ENCODE data around the gene TCEAL3.
"Not testable (repeated sequence)": the region's sequence is repeated elsewhere in the genome, so short reads cannot be mapped to it uniquely, and the experiment has no call there.

TCEAL3 gene

DNA sequence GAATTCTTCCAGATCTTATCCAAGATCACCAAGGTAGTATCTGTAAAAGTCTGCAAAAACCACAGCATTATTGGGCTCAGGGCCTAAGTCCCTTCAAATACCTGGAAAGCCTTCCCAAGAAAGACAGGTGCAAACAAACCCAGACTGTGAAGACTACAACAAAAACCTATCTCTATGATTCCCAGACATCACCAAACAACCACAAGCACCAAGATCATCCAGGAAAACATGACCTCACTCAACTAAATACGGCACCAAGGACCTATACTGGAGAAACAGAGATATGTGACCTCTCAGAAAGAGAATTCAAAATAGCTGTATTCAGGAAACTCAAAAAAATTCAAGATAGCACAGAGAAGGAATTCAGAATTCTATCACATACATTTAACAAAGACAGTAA lies 36.4 kb downstream of the TCEAL3 start:
- H3K4me3 ChIP-seq (ENCODE audit: low read depth, low read length), result no peak overlapping the region
- H3K27me3 ChIP-seq (ENCODE audit: insufficient read depth, low read length), result no peaks in the 10 kb centered on the region
- H3K27ac ChIP-seq (ENCODE audit: low read depth, low read length), result no peak overlapping the region
- no peak overlapping the region for H2AFZ ChIP-seq (ENCODE audit: low read length, unreplicated experiment)
- H3K79me2 ChIP-seq (ENCODE audit: control insufficient read depth, insufficient read depth, low read length, unreplicated experiment), result no peaks in the 10 kb centered on the region
- H3K4me1 ChIP-seq (ENCODE audit: control insufficient read depth, insufficient read depth, low read length, unreplicated experiment), result peaks cover 20% of the 10 kb centered on the region
- no peaks in the 10 kb centered on the region for H3K36me3 ChIP-seq (ENCODE audit: insufficient read depth, low read length)

GRCh38 chrX:103647630-103648029 lies 39.9 kb downstream of the TCEAL3 start:
- no peak overlapping the region for H2AFZ ChIP-seq (ENCODE audit: low read length, unreplicated experiment)

DNA sequence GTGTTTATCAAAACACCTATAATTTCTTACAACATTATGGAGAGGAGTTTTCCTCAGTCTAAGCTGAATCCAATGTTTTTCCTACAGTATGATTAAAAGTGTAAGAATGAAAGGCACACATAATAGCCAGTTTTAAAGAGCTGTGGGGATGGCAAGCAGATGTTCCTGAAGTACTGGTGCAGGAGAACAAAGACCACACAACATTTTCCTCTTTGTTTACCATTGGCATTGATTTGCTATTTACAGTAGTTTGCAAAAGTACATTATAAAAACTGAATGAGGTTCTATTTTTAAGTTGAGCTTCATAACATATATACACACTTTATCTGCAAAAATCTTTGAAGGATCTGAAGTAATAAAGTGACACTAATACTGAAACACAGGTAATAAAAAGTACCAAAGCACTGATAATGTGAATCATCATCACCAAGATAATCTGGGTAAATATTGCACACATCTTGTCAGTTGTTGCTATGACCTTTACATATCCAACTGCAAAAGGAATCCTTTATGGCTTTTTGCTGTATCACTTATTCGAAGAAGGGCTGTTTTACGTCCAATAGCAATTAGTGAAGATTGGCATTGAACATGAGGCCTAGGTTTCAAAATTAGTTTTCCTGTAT lies 43.5 kb downstream of the TCEAL3 start:
- H3K4me1 ChIP-seq (ENCODE audit: control insufficient read depth, insufficient read depth, low read length, unreplicated experiment), result peaks cover 8% of the 10 kb centered on the region
- no peaks in the 10 kb centered on the region for H3K27me3 ChIP-seq (ENCODE audit: insufficient read depth, low read length)
- H3K79me2 ChIP-seq (ENCODE audit: control insufficient read depth, insufficient read depth, low read length, unreplicated experiment), result no peaks in the 10 kb centered on the region
- H3K27ac ChIP-seq (ENCODE audit: low read depth, low read length), result no peak overlapping the region
- H3K4me3 ChIP-seq (ENCODE audit: low read depth, low read length), result no peak overlapping the region
- no peak overlapping the region for H2AFZ ChIP-seq (ENCODE audit: low read length, unreplicated experiment)
- H3K36me3 ChIP-seq (ENCODE audit: insufficient read depth, low read length), result no peaks in the 10 kb centered on the region

More at GRCh38 chrX:103647630-103648029, 39.9 kb downstream of the TCEAL3 start:
- no peak overlapping the region for H3K27ac ChIP-seq (ENCODE audit: low read depth, low read length)
- H3K4me3 ChIP-seq (ENCODE audit: low read depth, low read length), result no peak overlapping the region
- H3K79me2 ChIP-seq (ENCODE audit: control insufficient read depth, insufficient read depth, low read length, unreplicated experiment), result no peaks in the 10 kb centered on the region
- no peaks in the 10 kb centered on the region for H3K4me1 ChIP-seq (ENCODE audit: control insufficient read depth, insufficient read depth, low read length, unreplicated experiment)
- H3K36me3 ChIP-seq (ENCODE audit: insufficient read depth, low read length), result no peaks in the 10 kb centered on the region
- no peaks in the 10 kb centered on the region for H3K27me3 ChIP-seq (ENCODE audit: insufficient read depth, low read length)

DNA sequence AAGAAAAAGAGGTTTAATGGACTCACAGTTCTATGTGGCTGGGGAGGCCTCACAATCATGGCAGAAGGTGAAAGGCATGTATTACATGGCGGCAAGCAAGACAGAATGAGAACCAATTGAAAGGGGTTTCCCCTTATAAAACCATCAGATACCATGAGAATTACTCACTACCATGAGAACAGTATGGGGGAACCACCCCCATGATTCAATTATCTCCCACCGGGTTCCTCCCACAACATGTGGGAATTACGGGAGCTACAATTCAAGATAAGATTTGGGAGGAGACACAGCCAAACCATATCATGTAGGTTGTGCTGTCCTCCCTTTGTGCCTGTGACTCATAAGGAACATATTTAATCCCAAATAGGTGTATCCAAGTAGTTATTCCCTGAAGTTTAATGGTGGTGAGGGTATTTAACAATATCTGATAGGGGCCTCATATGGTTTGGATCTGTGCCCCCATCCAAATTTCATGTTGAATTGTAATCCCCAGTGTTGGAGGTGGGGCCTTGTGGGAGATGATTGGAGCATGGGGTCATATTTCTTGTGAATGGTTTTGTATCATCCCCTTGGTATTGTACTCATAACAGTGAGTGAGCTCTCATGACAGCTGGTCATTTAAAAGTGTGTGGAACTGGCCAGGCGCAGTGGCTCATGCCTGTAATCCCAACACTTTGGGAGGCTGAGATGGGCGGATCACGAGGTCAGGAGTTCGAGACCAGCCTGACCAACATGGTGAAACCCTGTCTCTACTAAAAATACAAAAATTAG lies 47.7 kb downstream of the TCEAL3 start:
- not testable (repeated sequence) for H3K27me3 ChIP-seq (ENCODE audit: insufficient read depth, low read length); H3K36me3 ChIP-seq (ENCODE audit: insufficient read depth, low read length); H3K4me3 ChIP-seq (ENCODE audit: low read depth, low read length); H2AFZ ChIP-seq (ENCODE audit: low read length, unreplicated experiment); H3K79me2 ChIP-seq (ENCODE audit: control insufficient read depth, insufficient read depth, low read length, unreplicated experiment)
- peaks cover 22% of the 10 kb centered on the region for H3K4me1 ChIP-seq (ENCODE audit: control insufficient read depth, insufficient read depth, low read length, unreplicated experiment)
- peak overlapping the region; percentile 98 for H3K27ac ChIP-seq (ENCODE audit: low read depth, low read length)

DNA sequence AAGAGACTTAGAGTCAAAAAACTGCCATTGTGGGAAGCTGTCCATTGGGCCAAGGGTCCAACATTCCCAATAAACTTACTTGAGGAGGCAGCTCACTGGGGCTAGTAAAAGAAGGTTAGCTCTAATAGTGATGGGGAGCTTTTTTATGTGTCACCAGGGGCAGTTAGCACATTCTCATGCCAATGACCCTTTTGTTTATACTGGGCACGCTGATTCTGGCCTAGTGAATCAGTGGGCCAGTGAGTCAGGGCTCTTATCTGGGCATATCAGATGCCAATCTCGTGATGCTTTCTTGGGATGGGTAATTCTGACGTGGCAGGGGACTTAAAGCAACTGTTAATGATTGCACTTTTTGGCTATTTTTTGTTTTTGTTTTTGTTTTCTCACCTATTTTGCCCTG lies 48.9 kb downstream of the TCEAL3 start:
- Histone ChIP-seq H2AFZ (ENCODE audit: low read length, unreplicated experiment) (peak overlapping the region; percentile 3), H3K27ac (ENCODE audit: low read depth, low read length) (peak overlapping the region; percentile 98), H3K36me3 (ENCODE audit: insufficient read depth, low read length) (no peaks in the 10 kb centered on the region), H3K4me3 (ENCODE audit: low read depth, low read length) (no peak overlapping the region), H3K79me2 (ENCODE audit: control insufficient read depth, insufficient read depth, low read length, unreplicated experiment) (no peaks in the 10 kb centered on the region), H3K27me3 (ENCODE audit: insufficient read depth, low read length) (no peaks in the 10 kb centered on the region), H3K4me1 (ENCODE audit: control insufficient read depth, insufficient read depth, low read length, unreplicated experiment) (peaks cover 22% of the 10 kb centered on the region)

GRCh38 chrX:103657066-103657465 lies 49.3 kb downstream of the TCEAL3 start:
- peak overlapping the region; percentile 3 for H2AFZ ChIP-seq (ENCODE audit: low read length, unreplicated experiment)
- H3K27ac ChIP-seq (ENCODE audit: low read depth, low read length), result peak overlapping the region; percentile 98
- H3K79me2 ChIP-seq (ENCODE audit: control insufficient read depth, insufficient read depth, low read length, unreplicated experiment); H3K27me3 ChIP-seq (ENCODE audit: insufficient read depth, low read length); H3K4me3 ChIP-seq (ENCODE audit: low read depth, low read length); H3K36me3 ChIP-seq (ENCODE audit: insufficient read depth, low read length): not testable (repeated sequence)
- H3K4me1 ChIP-seq (ENCODE audit: control insufficient read depth, insufficient read depth, low read length, unreplicated experiment), result peaks cover 22% of the 10 kb centered on the region

GRCh38 chrX:103658681-103659433 lies 51.1 kb downstream of the TCEAL3 start:
- Histone ChIP-seq H3K27me3 (ENCODE audit: insufficient read depth, low read length) (no peaks in the 10 kb centered on the region), H3K4me1 (ENCODE audit: control insufficient read depth, insufficient read depth, low read length, unreplicated experiment) (peaks cover 22% of the 10 kb centered on the region), H3K36me3 (ENCODE audit: insufficient read depth, low read length) (no peaks in the 10 kb centered on the region), H3K79me2 (ENCODE audit: control insufficient read depth, insufficient read depth, low read length, unreplicated experiment) (no peaks in the 10 kb centered on the region), H2AFZ (ENCODE audit: low read length, unreplicated experiment) (no peak overlapping the region), H3K4me3 (ENCODE audit: low read depth, low read length) (no peak overlapping the region), H3K27ac (ENCODE audit: low read depth, low read length) (no peak overlapping the region)

DNA sequence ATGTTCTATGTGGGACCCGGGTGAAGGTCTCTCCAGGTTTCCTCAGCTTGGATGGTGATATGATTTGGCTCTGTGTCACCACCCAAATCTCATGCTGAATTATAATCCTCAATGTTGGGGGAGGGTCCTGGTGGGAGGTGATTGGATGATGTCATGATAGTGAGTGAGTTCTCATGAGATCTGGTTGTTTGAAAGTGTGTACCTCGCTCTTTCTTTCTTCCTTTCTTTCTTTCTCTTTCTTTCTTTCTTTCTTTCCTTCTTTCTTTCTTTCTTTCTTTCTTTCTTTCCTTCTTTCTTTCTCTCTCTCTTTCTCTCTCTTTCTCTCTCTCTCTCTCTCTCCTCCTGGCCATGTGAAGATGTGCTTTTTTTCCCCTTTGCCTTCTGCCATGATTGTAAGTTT lies 51.7 kb downstream of the TCEAL3 start:
- H3K36me3 ChIP-seq (ENCODE audit: insufficient read depth, low read length); H3K79me2 ChIP-seq (ENCODE audit: control insufficient read depth, insufficient read depth, low read length, unreplicated experiment); H3K27me3 ChIP-seq (ENCODE audit: insufficient read depth, low read length); H3K27ac ChIP-seq (ENCODE audit: low read depth, low read length); H2AFZ ChIP-seq (ENCODE audit: low read length, unreplicated experiment); H3K4me3 ChIP-seq (ENCODE audit: low read depth, low read length): not testable (repeated sequence)
- peaks cover 22% of the 10 kb centered on the region for H3K4me1 ChIP-seq (ENCODE audit: control insufficient read depth, insufficient read depth, low read length, unreplicated experiment)
